Brain microvascular endothelial cell (primary cell): ENCODE results near the gene CBFA2T3.

Experiments used
- DNase-seq: peaks from one replicate; pipeline ENCODE4 v3.0.0-alpha.2; 2020
- H3K27ac ChIP-seq: fragments of 250-450 bp; sonication (Bioruptor Pico); 2 replicates; pipeline ENCODE4 v1.5.1; 2020; ENCODE audit warnings: mild to moderate bottlenecking, moderate library complexity
- H3K27me3 ChIP-seq: fragments of 250-450 bp; sonication (Bioruptor Pico); replicated peaks from 2 replicates; pipeline ENCODE4 v1.5.1; 2020; ENCODE audit warnings: mild to moderate bottlenecking
- H3K36me3 ChIP-seq: fragments of 250-450 bp; sonication (Bioruptor Pico); replicated peaks from 2 replicates; pipeline ENCODE4 v1.5.1; 2020; ENCODE audit warnings: mild to moderate bottlenecking
- H3K4me3 ChIP-seq: 2 replicates; pipeline ENCODE4 v1.5.1; 2011; ENCODE audit warnings: low read depth, mild to moderate bottlenecking, control low read depth, low read length, moderate library complexity
- CTCF ChIP-seq: IDR thresholded peaks from 2 replicates; pipeline ENCODE4 v1.5.1; 2011; ENCODE audit warnings: low read depth, mild to moderate bottlenecking, moderate library complexity, low read length, control low read depth, inconsistent platforms; ENCODE audit errors: missing control alignments
- in situ Hi-C: cut with HindIII; loops from 2 replicates; pipeline ENCODE4 v1.10.0; 2017; ENCODE audit warnings: low sequenced_read_pairs, low pct_ligation_motif_present

The CBFA2T3 gene

GRCh38 chr16:88941913-88942909 lies 34.8 kb downstream of the CBFA2T3 start:
- Histone ChIP-seq H3K27ac (no peak overlapping the region), H3K27me3 (peaks cover 54% of the 10 kb centered on the region), H3K4me3 (no peak overlapping the region), H3K36me3 (no peaks in the 10 kb centered on the region)
- peak; percentile 51 for TF ChIP-seq CTCF
- DNase-seq, result no peak
- in situ Hi-C loops, result no loop called here

GRCh38 chr16:88940862-88941817 lies 35.9 kb downstream of the CBFA2T3 start:
- Histone ChIP-seq H3K27me3 (peaks cover 62% of the 10 kb centered on the region), H3K36me3 (no peaks in the 10 kb centered on the region), H3K27ac (no peak overlapping the region), H3K4me3 (no peak overlapping the region)
- DNase-seq, result no peak
- in situ Hi-C loops, result no loop called here
- TF ChIP-seq CTCF, result no peak

GRCh38 chr16:88939972-88940861 lies 36.8 kb downstream of the CBFA2T3 start:
- H3K27me3 ChIP-seq, result peaks cover 71% of the 10 kb centered on the region
- in situ Hi-C loops, result no loop called here
- no peaks in the 10 kb centered on the region for H3K36me3 ChIP-seq
- H3K4me3 ChIP-seq, result no peak overlapping the region
- no peak for TF ChIP-seq CTCF
- DNase-seq, result no peak
- no peak overlapping the region for H3K27ac ChIP-seq

- Histone ChIP-seq H3K27me3 (peaks cover 73% of the 10 kb centered on the region), H3K4me3 (no peak overlapping the region), H3K27ac (no peak overlapping the region), H3K36me3 (no peaks in the 10 kb centered on the region)
- TF ChIP-seq CTCF, result no peak
- in situ Hi-C loops, result no loop called here
- no peak for DNase-seq
Observed at GRCh38 chr16:88939245-88939971, 37.6 kb downstream of the CBFA2T3 start.
